Mesothelial cell of epicardium (in vitro differentiated cells): ENCODE measurements around the gene METRNL. TPM values are rescaled to one million over a fixed set of nuclear protein-coding genes. Genes with fewer than 3 reads are reported as not detected.
"Not testable (repeated sequence)": the region's sequence is repeated elsewhere in the genome, so short reads cannot be mapped to it uniquely, and the experiment has no call there.

ENCODE experiments used
- DNase-seq, 2 experiments: peaks; one replicate each; pipeline ENCODE4 v3.0.0; 2021; ENCODE audit warnings: low spot score in 2 of 2; ENCODE audit not compliant: unreplicated experiment in 2 of 2
- H3K27ac Mint-ChIP-seq: 2 replicates; pipeline ENCODE4 v1.8.0; 2021; ENCODE audit warnings: mixed read lengths
- H3K27me3 Mint-ChIP-seq: 2 replicates; pipeline ENCODE4 v1.8.0; 2021; ENCODE audit warnings: low read depth, mixed read lengths
- H3K36me3 Mint-ChIP-seq: 2 replicates; pipeline ENCODE4 v1.8.0; 2021; ENCODE audit warnings: mixed read lengths
- H3K4me1 Mint-ChIP-seq: 2 replicates; pipeline ENCODE4 v1.8.0; 2021; ENCODE audit warnings: mixed read lengths
- H3K4me3 Mint-ChIP-seq: 2 replicates; pipeline ENCODE4 v1.8.0; 2021; ENCODE audit warnings: mild to moderate bottlenecking, moderate library complexity, mixed read lengths
- H3K9me3 Mint-ChIP-seq: 2 replicates; pipeline ENCODE4 v1.8.0; 2021; ENCODE audit warnings: mixed read lengths
- total RNA-seq: library from RNA; stranded (reverse); gene quantifications from 3 replicates; pipeline ENCODE4 v1.2.1, GENCODE V29; 2021
- TF ChIP-seq, protein P1 (sequence below): fragments of 200-600 bp; sonication (generic); IDR thresholded peaks from one replicate; pipeline ENCODE4 v1.5.0; 2021; ENCODE audit warnings: antibody characterized with exemption; ENCODE audit not compliant: unreplicated experiment

The METRNL gene
- total RNA-seq = 105 to 106 TPM (median 106 TPM) in 3 replicates

DNA sequence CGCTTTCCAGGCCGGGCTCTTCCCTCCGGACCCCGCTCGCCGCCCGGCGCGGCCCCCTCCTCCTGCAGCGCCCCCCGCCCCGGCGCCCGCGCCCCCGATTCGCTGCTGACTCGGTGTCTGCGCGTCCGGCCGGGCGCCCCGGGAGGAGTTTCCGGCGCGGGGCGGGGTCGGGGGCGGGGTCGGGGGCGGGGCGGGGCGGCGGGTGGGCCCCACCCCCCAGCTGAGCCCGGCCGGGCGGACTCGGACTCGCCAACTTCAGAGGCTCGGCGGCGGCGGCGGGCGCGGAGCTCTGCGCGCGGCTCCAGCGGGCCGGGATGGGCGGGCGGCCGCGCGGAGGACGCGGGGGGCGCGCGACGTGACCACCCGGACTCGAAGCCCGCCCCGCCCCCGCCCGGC, at the start of gene METRNL:
METRNL (plus strand) TSS at position 258 of the 396 bp plus-strand sequence. CDS start 207 bp downstream, outside the sequence.
- DNase-seq = peak; percentile 70 to 76
- no peaks in the 10 kb centered on the region for H3K9me3 Mint-ChIP-seq
- H3K36me3 Mint-ChIP-seq = no peaks in the 10 kb centered on the region
- H3K4me1 Mint-ChIP-seq = peaks cover 29% of the 10 kb centered on the region
- peak within 1 kb of the TSS; percentile 60 for H3K4me3 Mint-ChIP-seq
- H3K27me3 Mint-ChIP-seq = peaks cover 25% of the 10 kb centered on the region
- H3K27ac Mint-ChIP-seq = peak within 1 kb of the TSS; percentile 34
- TF ChIP-seq, protein P1, sequence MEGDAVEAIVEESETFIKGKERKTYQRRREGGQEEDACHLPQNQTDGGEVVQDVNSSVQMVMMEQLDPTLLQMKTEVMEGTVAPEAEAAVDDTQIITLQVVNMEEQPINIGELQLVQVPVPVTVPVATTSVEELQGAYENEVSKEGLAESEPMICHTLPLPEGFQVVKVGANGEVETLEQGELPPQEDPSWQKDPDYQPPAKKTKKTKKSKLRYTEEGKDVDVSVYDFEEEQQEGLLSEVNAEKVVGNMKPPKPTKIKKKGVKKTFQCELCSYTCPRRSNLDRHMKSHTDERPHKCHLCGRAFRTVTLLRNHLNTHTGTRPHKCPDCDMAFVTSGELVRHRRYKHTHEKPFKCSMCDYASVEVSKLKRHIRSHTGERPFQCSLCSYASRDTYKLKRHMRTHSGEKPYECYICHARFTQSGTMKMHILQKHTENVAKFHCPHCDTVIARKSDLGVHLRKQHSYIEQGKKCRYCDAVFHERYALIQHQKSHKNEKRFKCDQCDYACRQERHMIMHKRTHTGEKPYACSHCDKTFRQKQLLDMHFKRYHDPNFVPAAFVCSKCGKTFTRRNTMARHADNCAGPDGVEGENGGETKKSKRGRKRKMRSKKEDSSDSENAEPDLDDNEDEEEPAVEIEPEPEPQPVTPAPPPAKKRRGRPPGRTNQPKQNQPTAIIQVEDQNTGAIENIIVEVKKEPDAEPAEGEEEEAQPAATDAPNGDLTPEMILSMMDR = no peak

- no peak for DNase-seq
- Mint-ChIP-seq H3K9me3 (no peaks in the 10 kb centered on the region), H3K27me3 (no peaks in the 10 kb centered on the region), H3K36me3 (peaks cover 55% of the 10 kb centered on the region), H3K27ac (no peak overlapping the region), H3K4me3 (no peak overlapping the region), H3K4me1 (peaks cover 11% of the 10 kb centered on the region)
- TF ChIP-seq, protein P1 = no peak
Observed at GRCh38 chr17:83030432-83030831, 49.0 kb upstream of the METRNL start.

- TF ChIP-seq, protein P1 = no peak
- Mint-ChIP-seq H3K9me3 (no peaks in the 10 kb centered on the region), H3K4me1 (peaks cover 5% of the 10 kb centered on the region), H3K27me3 (no peaks in the 10 kb centered on the region), H3K36me3 (peaks cover 60% of the 10 kb centered on the region), H3K27ac (no peak overlapping the region), H3K4me3 (no peak overlapping the region)
- DNase-seq = no peak
Observed at GRCh38 chr17:83031321-83031945, 48.0 kb upstream of the METRNL start.

DNA sequence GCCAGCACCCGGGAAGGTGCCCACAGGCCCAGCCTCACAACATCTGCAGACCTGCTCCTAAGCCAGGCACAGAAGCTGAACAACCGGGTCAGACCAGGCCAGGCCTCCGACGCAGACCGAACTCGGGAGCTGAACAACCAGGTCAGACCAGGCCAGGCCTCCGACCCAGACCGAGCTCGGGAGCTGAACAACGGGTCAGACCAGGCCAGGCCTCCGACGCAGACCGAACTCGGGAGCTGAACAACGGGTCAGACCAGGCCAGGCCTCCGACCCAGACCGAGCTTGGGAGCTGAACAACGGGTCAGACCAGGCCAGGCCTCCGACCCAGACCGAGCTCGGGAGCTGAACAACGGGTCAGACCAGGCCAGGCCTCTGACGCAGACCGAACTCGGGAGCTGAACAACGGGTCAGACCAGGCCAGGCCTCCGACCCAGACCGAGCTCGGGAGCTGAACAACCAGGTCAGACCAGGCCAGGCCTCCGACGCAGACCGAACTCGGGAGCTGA, 47.4 kb upstream of the METRNL start:
- not testable (repeated sequence) for H3K9me3 Mint-ChIP-seq, H3K4me1 Mint-ChIP-seq, H3K4me3 Mint-ChIP-seq, H3K27ac Mint-ChIP-seq, DNase-seq, H3K27me3 Mint-ChIP-seq
- peaks cover 63% of the 10 kb centered on the region for H3K36me3 Mint-ChIP-seq

DNA sequence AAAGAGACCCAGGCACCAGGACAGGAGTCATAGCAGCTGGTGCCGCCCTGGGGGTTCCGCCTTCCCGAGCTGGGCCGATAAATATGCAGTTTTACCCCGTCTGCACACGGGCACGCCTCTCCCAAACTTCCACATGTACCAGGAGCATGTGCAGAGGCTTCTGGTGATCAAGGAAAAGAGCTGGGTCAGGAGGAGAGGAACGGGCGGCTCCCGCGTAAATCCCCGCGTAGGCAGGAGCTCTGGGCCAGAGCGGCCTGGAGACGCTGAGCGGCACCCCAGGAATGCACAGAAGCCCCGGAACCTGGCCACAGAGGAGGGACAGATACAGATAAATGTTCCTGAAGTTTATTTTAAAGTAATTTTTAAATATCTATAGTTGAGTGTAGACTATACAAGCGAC, 46.6 kb upstream of the METRNL start:
- Mint-ChIP-seq H3K4me1 (no peaks in the 10 kb centered on the region), H3K4me3 (no peak overlapping the region), H3K9me3 (no peaks in the 10 kb centered on the region), H3K36me3 (peaks cover 64% of the 10 kb centered on the region), H3K27ac (no peak overlapping the region), H3K27me3 (no peaks in the 10 kb centered on the region)
- DNase-seq = no peak
- TF ChIP-seq, protein P1 = no peak

DNA sequence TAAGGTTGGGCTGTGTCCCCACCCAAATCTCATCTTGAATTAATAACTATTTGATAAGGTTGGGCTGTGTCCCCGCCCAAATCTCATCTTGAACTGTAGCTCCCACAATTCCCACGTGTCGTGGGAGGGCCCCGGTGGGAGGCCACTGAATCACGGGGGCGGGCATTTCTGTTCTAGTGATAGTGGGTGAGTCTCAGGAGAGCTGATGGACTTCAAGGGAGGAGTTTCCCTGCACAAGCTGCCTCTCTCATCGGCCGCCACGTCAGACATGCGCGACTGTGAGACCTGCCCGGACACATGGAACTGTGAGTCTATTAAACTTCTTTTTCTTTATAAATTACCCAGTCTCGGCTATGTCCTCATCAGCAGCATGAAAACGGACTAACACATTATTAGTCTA, 44.9 kb upstream of the METRNL start:
- TF ChIP-seq, protein P1 = no peak
- no peak overlapping the region for H3K4me3 Mint-ChIP-seq
- no peaks in the 10 kb centered on the region for H3K9me3 Mint-ChIP-seq
- no peak for DNase-seq
- H3K4me1 Mint-ChIP-seq = no peaks in the 10 kb centered on the region
- H3K27ac Mint-ChIP-seq = no peak overlapping the region
- peaks cover 59% of the 10 kb centered on the region for H3K36me3 Mint-ChIP-seq
- no peaks in the 10 kb centered on the region for H3K27me3 Mint-ChIP-seq
